ENCODE results near the gene METTL21C. TPM values are rescaled to one million over a fixed set of nuclear protein-coding genes. Genes with fewer than 3 reads are reported as not detected.

The METTL21C gene
- total RNA-seq, 1 donor from 2014 or later, result not detected

DNA sequence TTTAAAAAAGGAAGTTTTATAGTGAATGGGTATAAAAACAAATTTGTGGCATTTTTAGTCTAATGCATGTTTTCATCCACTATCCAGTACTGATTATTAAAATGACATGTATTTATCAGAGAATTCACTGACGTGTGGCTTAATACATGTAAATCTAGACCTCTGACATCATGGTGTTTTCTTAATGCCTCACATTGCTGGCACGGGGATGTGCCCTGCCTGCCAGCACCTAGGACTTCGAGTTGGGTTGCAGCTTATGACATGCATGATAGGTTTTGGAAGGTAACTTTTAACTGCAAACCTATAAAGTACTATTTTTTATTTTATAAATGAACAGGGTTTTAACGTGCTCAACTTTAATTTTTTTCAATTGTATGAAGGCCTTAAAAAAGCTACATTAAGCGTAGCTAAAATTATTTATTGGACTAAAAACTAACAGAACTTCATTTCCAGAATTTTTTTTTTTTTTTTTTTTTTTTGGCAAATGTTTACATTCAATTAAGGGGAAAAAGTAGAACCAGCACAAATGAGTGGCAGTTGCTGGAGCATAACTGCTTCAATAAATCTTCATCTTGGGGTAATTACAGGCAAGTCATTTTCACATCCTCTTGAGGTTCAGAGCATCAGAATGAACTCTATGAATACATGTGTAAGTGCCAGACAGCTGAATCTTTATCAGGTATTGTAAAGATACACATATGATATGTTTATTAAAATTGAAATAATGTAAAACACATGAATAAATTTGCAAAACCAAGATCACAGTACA lies 16.3 kb downstream of the METTL21C start:
- no peak overlapping the region for H3K27ac Mint-ChIP-seq
- H3K27me3 Mint-ChIP-seq (ENCODE audit: low read depth), result no peaks in the 10 kb centered on the region
- H3K4me3 Mint-ChIP-seq (ENCODE audit: low read depth), result no peak overlapping the region
- H3K4me1 Mint-ChIP-seq (ENCODE audit: low read depth), result peaks cover 26% of the 10 kb centered on the region
- H3K36me3 Mint-ChIP-seq (ENCODE audit: low read depth), result peaks cover 63% of the 10 kb centered on the region
- DNase-seq (ENCODE audit: low spot score), result no peak
- peaks cover 3% of the 10 kb centered on the region for H3K9me3 Mint-ChIP-seq
- intact Hi-C loops (cut with micrococcal nuclease), result no loop called here

DNA sequence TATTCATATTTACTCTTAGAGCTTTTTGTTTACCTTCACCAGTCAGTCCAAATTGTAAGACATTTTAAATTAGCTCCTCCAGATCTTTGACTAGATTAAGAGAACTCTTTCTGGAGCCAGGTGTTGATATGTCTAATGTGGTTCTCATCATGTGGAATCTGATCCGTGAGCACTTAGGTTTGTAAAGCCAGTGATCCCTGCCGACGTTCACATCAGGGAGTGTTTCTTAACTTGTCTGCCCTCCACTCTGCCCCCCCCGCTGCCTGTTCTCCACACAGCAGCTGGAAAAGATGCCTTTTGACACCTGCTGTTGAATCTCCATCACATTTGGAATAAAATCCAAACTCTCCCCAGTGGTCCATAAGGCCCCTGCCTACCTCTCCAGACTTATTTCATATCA lies 17.7 kb downstream of the METTL21C start:
- Mint-ChIP-seq H3K9me3 (peaks cover 3% of the 10 kb centered on the region), H3K4me1 (ENCODE audit: low read depth) (peaks cover 18% of the 10 kb centered on the region), H3K27me3 (ENCODE audit: low read depth) (no peaks in the 10 kb centered on the region), H3K4me3 (ENCODE audit: low read depth) (no peak overlapping the region), H3K36me3 (ENCODE audit: low read depth) (peaks cover 68% of the 10 kb centered on the region), H3K27ac (no peak overlapping the region)
- DNase-seq (ENCODE audit: low spot score), result no peak
- intact Hi-C loops (cut with micrococcal nuclease), result no loop called here

DNA sequence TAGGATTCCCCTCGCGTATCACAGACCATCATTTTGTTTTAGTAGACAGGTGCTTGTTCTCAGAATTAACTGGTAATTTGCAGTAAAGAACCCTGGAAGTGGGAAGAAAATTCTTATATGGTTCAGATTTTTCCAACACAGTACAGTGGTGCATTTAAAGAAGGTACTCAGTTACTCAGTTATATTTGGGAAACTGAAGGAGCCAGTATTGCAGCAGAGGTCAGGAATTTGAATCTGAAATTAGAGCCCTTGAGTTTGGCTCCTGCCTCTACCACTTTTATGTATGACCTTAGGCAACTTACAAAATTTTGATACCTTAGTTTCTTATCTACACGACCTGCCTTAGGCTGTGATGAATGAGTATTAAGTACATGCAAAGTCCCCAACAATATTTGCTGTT lies 19.7 kb downstream of the METTL21C start:
- no peaks in the 10 kb centered on the region for H3K27me3 Mint-ChIP-seq (ENCODE audit: low read depth)
- intact Hi-C loops (cut with micrococcal nuclease), result no loop called here
- no peaks in the 10 kb centered on the region for H3K9me3 Mint-ChIP-seq
- H3K36me3 Mint-ChIP-seq (ENCODE audit: low read depth), result peaks cover 66% of the 10 kb centered on the region
- no peak for DNase-seq (ENCODE audit: low spot score)
- peaks cover 6% of the 10 kb centered on the region for H3K4me1 Mint-ChIP-seq (ENCODE audit: low read depth)
- no peak overlapping the region for H3K4me3 Mint-ChIP-seq (ENCODE audit: low read depth)
- no peak overlapping the region for H3K27ac Mint-ChIP-seq

DNA sequence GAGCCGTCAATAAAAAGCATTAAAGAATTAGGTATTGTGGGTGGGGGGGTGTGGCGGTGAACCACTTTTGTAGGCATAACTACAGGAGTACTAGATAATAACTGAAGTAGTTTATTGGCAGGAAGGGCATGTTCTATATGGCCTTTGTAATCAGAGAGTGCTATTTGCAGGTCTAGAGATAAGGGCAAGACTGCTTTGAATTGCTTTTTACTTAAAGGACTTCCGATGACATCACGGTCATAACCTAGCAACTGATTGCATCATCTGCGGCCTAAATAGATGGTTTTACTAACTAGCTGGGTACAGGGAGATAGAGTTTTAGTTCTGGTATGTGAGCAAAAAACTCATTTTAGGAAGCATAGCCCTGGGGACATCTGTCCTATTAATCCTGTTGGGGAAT lies 24.7 kb downstream of the METTL21C start:
- Mint-ChIP-seq H3K27me3 (ENCODE audit: low read depth) (no peaks in the 10 kb centered on the region), H3K27ac (no peak overlapping the region), H3K36me3 (ENCODE audit: low read depth) (peaks cover 78% of the 10 kb centered on the region), H3K4me3 (ENCODE audit: low read depth) (no peak overlapping the region), H3K4me1 (ENCODE audit: low read depth) (no peaks in the 10 kb centered on the region), H3K9me3 (peaks cover 7% of the 10 kb centered on the region)
- DNase-seq (ENCODE audit: low spot score), result no peak
- intact Hi-C loops (cut with micrococcal nuclease), result no loop called here

DNA sequence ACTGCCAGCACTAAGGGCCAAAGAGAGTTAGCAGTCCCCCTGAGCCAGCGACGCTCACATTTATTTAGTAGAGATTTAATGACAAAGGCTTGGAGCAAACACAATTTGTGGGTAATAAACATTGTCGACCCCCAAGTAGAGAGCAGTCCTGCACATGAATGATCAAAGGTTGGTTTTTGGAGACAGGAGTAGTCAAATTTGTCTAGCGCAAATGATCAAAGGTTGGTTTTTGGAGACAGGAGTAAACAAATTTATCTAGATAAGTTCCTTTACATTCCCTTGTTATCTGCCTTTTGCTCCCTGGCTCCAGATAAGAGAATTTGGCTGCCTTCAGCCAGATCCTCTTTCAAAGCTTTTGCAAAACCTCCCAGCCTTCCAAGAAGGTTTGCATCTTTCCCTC lies 26.9 kb downstream of the METTL21C start:
- no peak overlapping the region for H3K4me3 Mint-ChIP-seq (ENCODE audit: low read depth)
- peaks cover 7% of the 10 kb centered on the region for H3K9me3 Mint-ChIP-seq
- H3K27me3 Mint-ChIP-seq (ENCODE audit: low read depth), result no peaks in the 10 kb centered on the region
- no peak overlapping the region for H3K27ac Mint-ChIP-seq
- no peak for DNase-seq (ENCODE audit: low spot score)
- intact Hi-C loops (cut with micrococcal nuclease), result no loop called here
- H3K36me3 Mint-ChIP-seq (ENCODE audit: low read depth), result peaks cover 82% of the 10 kb centered on the region
- no peaks in the 10 kb centered on the region for H3K4me1 Mint-ChIP-seq (ENCODE audit: low read depth)

DNA sequence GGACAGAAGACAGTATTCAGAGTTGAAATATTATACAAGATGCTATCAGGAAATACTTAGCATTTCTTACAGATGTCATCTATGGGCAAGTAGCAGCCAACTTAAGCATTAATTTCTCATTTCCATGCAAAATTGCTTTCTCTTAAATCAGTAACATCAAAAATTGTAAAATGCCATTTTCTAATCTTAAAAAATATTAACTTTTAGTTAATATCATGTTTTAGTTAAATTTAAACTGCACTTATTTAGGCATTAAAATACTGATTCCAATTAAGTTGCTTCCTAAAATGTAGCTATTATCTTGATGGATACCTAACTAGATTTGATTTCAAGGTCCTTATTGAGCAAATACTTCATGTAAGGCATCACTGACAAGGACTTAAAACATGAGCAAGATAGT lies 27.8 kb downstream of the METTL21C start:
- intact Hi-C loops (cut with micrococcal nuclease), result no loop called here
- Mint-ChIP-seq H3K27me3 (ENCODE audit: low read depth) (no peaks in the 10 kb centered on the region), H3K4me3 (ENCODE audit: low read depth) (no peak overlapping the region), H3K27ac (no peak overlapping the region), H3K36me3 (ENCODE audit: low read depth) (peaks cover 79% of the 10 kb centered on the region), H3K9me3 (peaks cover 7% of the 10 kb centered on the region), H3K4me1 (ENCODE audit: low read depth) (peaks cover 2% of the 10 kb centered on the region)
- DNase-seq (ENCODE audit: low spot score), result no peak

DNA sequence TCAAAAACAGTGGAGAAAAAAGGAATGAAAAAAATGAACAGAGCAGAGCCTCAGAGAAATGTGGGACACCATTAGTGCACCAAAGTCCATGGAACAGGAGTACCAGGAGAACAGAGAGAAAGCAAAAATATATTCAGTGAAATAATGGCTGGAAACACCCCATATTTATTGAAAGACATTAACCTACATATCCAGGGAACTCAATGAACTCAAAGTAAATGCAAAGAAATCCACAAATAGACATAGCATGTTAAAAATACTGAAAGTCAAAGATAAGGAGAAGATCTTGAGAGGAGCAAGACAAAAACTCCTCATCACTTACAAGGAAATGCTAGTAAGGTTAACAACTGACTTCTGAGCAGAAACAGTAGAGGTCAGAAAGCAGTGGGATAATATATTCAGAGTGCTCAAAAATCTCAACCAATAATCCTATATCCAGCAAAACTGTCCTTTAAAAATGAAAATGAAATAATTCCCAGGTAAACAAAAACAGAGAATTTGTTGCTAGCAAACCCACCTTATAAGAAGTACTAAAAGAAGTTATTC lies 35.6 kb downstream of the METTL21C start:
- DNase-seq (ENCODE audit: low spot score), result no peak
- Mint-ChIP-seq H3K9me3 (no peaks in the 10 kb centered on the region), H3K4me3 (ENCODE audit: low read depth) (no peak overlapping the region), H3K36me3 (ENCODE audit: low read depth) (peaks cover 58% of the 10 kb centered on the region), H3K27ac (no peak overlapping the region), H3K4me1 (ENCODE audit: low read depth) (peaks cover 2% of the 10 kb centered on the region), H3K27me3 (ENCODE audit: low read depth) (no peaks in the 10 kb centered on the region)
- intact Hi-C loops (cut with micrococcal nuclease), result no loop called here

DNA sequence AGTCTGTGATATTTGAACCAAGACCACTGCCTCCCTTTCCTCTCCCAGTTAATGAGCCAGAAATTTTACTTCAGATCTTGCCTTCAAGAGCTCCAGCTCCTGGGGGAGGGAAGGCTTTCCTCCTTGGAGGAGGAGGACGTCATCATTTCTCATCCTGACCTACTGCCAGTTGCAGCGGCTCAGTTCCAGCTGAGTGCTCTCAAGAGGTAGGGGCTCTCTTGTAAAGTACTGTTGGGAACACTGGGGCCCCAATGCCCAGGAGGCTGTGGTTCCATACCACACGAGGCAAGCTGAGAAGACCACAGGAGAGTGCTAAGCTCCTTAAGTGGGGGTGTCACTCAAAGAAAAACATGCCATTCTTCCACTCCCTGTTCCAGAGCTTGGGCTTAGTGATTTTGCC lies 36.2 kb downstream of the METTL21C start:
- no peak for DNase-seq (ENCODE audit: low spot score)
- Mint-ChIP-seq H3K4me3 (ENCODE audit: low read depth) (no peak overlapping the region), H3K27me3 (ENCODE audit: low read depth) (no peaks in the 10 kb centered on the region), H3K36me3 (ENCODE audit: low read depth) (peaks cover 52% of the 10 kb centered on the region), H3K4me1 (ENCODE audit: low read depth) (peaks cover 2% of the 10 kb centered on the region), H3K27ac (no peak overlapping the region), H3K9me3 (no peaks in the 10 kb centered on the region)
- intact Hi-C loops (cut with micrococcal nuclease), result no loop called here

DNA sequence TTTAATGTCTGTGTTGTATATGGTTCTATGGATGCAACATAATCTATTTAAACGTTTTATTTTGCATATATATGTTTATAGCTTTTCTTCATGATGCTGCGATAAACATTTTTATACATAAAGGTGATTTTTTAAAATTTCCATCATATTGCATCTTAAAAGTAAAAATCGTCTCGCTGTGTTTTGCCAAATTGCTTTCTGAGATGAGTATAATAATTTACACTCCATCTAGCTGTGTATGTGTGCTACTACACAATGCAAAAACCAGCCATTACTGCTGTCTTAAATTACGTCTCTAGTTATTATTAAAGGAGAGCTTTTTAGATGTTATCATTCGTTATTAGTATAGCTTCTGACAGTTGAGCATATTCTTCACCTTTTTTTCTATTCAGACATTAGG lies 37.2 kb downstream of the METTL21C start:
- H3K36me3 Mint-ChIP-seq (ENCODE audit: low read depth), result peaks cover 53% of the 10 kb centered on the region
- H3K27ac Mint-ChIP-seq, result no peak overlapping the region
- H3K4me1 Mint-ChIP-seq (ENCODE audit: low read depth), result peaks cover 2% of the 10 kb centered on the region
- DNase-seq (ENCODE audit: low spot score), result no peak
- no peaks in the 10 kb centered on the region for H3K9me3 Mint-ChIP-seq
- H3K4me3 Mint-ChIP-seq (ENCODE audit: low read depth), result no peak overlapping the region
- intact Hi-C loops (cut with micrococcal nuclease), result no loop called here
- no peaks in the 10 kb centered on the region for H3K27me3 Mint-ChIP-seq (ENCODE audit: low read depth)

DNA sequence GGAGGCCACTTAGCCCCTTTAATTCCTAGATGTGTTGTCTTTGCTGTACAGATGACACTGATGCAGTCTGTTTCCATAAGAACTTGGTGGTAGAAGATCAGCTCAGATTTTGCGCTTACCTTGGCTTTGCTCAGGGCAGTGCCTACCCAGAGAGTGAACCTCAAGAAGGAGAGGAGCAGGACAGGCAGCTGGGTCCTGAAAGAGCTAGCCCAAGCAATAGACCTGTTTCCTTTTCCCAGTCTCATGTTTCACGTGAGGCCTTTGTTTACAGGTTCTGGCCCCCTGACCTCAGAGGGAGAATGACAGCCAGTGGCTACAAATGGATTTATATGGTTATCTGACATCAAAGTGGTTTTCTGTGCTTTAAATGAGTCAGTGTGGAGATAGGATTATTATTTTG lies 40.1 kb downstream of the METTL21C start:
- no peak overlapping the region for H3K27ac Mint-ChIP-seq
- DNase-seq (ENCODE audit: low spot score), result no peak
- no peaks in the 10 kb centered on the region for H3K27me3 Mint-ChIP-seq (ENCODE audit: low read depth)
- H3K9me3 Mint-ChIP-seq, result no peaks in the 10 kb centered on the region
- peaks cover 47% of the 10 kb centered on the region for H3K36me3 Mint-ChIP-seq (ENCODE audit: low read depth)
- H3K4me1 Mint-ChIP-seq (ENCODE audit: low read depth), result peaks cover 2% of the 10 kb centered on the region
- intact Hi-C loops (cut with micrococcal nuclease), result loop anchor here (5.0 kb wide), 1 partner anchor 193 kb away; the partner anchor contains the start of gene ERCC5
- H3K4me3 Mint-ChIP-seq (ENCODE audit: low read depth), result no peak overlapping the region

DNA sequence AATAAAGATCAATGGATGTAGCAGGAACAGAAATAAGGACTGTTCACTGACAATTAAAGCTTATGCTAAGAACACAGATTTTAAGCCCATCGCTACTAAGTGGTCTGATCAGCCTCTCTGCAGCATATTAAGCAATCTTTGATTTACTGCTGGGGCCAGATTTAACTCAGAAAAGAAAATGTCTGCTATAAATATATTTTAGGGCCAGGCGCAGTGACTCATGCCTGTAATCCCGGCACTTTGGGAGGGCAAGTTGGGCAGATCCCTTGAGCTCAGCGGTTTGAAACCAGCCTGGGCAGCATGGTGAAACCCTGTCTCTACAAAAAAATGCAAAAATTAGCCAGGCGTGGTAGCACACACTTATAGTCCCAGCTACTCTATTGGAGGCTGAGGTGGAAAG lies 43.0 kb downstream of the METTL21C start:
- H3K4me3 Mint-ChIP-seq (ENCODE audit: low read depth), result no peak overlapping the region
- H3K9me3 Mint-ChIP-seq, result no peaks in the 10 kb centered on the region
- peaks cover 49% of the 10 kb centered on the region for H3K36me3 Mint-ChIP-seq (ENCODE audit: low read depth)
- no peak for DNase-seq (ENCODE audit: low spot score)
- H3K27me3 Mint-ChIP-seq (ENCODE audit: low read depth), result no peaks in the 10 kb centered on the region
- no peak overlapping the region for H3K27ac Mint-ChIP-seq
- intact Hi-C loops (cut with micrococcal nuclease), result loop anchor here (5.0 kb wide), 1 partner anchor 195 kb away; the partner anchor contains the start of gene ERCC5
- H3K4me1 Mint-ChIP-seq (ENCODE audit: low read depth), result peaks cover 2% of the 10 kb centered on the region

DNA sequence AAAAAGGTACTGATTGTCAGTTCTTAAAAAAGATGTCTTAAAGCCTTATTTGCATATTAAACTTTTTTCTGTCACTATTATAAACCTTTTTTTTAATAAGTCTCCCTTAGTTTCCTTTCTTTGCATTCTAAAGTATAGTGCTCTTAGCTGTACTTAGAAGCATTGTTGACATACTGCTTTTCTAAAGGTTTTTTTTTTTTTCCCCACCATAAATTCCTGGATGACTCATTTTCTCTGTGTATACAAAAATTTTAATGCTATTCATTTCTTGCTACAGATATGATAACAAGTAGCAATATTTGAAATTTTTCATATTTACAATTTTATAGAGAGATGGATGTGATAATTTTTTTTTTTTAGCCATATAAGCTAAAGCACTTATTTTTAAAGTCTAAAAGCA lies 43.5 kb downstream of the METTL21C start:
- no peaks in the 10 kb centered on the region for H3K27me3 Mint-ChIP-seq (ENCODE audit: low read depth)
- intact Hi-C loops (cut with micrococcal nuclease), result loop anchor here (5.0 kb wide), 1 partner anchor 196 kb away; the partner anchor contains the start of gene ERCC5
- H3K27ac Mint-ChIP-seq, result no peak overlapping the region
- no peaks in the 10 kb centered on the region for H3K9me3 Mint-ChIP-seq
- H3K4me3 Mint-ChIP-seq (ENCODE audit: low read depth), result no peak overlapping the region
- peaks cover 2% of the 10 kb centered on the region for H3K4me1 Mint-ChIP-seq (ENCODE audit: low read depth)
- peaks cover 54% of the 10 kb centered on the region for H3K36me3 Mint-ChIP-seq (ENCODE audit: low read depth)
- no peak for DNase-seq (ENCODE audit: low spot score)

DNA sequence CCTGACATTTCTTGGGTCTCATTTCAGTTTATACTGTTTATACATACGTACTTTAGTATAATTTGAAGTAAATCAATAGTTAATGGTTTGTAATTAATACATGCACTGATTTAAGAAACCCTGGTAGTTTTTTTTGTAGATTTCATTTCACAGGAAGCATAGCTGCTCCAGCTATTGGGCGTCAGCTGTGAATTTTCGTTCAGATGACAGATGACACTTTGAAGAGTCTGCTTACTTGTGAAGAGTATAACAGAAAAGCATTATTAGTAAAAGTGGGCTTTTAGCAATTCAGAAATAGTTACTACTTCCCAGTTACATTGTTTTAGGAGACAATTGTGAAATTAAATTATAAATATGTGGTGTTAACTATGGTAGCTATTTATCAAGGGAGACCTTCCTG lies 44.4 kb downstream of the METTL21C start:
- H3K9me3 Mint-ChIP-seq, result no peaks in the 10 kb centered on the region
- intact Hi-C loops (cut with micrococcal nuclease), result loop anchor here (5.0 kb wide), 1 partner anchor 197 kb away; the partner anchor contains the start of gene ERCC5
- H3K4me3 Mint-ChIP-seq (ENCODE audit: low read depth), result no peak overlapping the region
- H3K27me3 Mint-ChIP-seq (ENCODE audit: low read depth), result no peaks in the 10 kb centered on the region
- peaks cover 62% of the 10 kb centered on the region for H3K36me3 Mint-ChIP-seq (ENCODE audit: low read depth)
- H3K4me1 Mint-ChIP-seq (ENCODE audit: low read depth), result peaks cover 2% of the 10 kb centered on the region
- no peak overlapping the region for H3K27ac Mint-ChIP-seq
- no peak for DNase-seq (ENCODE audit: low spot score)

Measured in activated T-helper 2 cell treated with anti-CD3 and anti-CD28 coated beads, Interferon-gamma antibody, Interleukin-2, Interleukin-4, amounts not matched to agents 10 μg/mL and 5 μg/mL and 100 μg/mL, durations not matched to agents 14 hours and 24 hours and 36 hours (primary cell).